GM21619 (cell line): ENCODE data around the gene SUN5.
"Not testable (repeated sequence)": the region's sequence is repeated elsewhere in the genome, so short reads cannot be mapped to it uniquely, and the experiment has no call there.

ENCODE experiments used
- ATAC-seq: cut with Tn5 transposase; IDR thresholded peaks from one replicate; pipeline ENCODE4 v1.9.1; 2021; ENCODE audit not compliant: unreplicated experiment

The SUN5 gene, protein sequence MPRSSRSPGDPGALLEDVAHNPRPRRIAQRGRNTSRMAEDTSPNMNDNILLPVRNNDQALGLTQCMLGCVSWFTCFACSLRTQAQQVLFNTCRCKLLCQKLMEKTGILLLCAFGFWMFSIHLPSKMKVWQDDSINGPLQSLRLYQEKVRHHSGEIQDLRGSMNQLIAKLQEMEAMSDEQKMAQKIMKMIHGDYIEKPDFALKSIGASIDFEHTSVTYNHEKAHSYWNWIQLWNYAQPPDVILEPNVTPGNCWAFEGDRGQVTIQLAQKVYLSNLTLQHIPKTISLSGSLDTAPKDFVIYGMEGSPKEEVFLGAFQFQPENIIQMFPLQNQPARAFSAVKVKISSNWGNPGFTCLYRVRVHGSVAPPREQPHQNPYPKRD

DNA sequence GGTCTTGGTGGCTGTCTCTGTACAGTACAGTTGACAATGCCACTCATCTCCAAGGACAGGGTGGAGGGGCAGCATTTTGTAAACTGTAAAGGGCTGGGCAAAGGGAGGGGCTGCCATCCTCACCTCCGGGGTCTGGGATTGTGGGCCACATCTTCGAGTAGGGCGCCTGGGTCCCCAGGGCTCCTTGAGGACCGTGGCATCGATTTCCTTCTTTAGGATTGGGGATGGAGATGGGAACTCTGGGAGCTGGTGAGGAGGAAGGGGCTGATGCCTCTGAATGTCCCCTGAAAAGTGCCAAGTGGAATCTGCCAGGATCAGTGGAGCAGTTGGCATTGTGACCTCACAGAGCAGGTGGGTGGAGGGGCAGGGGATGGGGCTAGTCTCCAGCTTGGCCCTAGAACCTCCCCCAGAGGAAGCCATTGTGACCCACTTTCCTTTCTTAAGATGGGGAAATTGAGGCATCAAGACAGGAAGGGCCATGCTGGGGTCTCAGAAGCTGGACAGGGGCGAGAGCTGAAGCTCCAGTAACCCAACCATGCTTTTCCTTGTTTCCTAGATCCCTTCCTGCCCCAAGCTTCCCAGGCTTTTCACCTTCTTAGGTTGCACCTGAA is at the start of gene SUN5:
Gene SUN5 (minus strand): TSS at position 293 of the 611 bp plus-strand sequence. CDS start 93 bp downstream, at position 200.
- ATAC-seq: no peak

DNA sequence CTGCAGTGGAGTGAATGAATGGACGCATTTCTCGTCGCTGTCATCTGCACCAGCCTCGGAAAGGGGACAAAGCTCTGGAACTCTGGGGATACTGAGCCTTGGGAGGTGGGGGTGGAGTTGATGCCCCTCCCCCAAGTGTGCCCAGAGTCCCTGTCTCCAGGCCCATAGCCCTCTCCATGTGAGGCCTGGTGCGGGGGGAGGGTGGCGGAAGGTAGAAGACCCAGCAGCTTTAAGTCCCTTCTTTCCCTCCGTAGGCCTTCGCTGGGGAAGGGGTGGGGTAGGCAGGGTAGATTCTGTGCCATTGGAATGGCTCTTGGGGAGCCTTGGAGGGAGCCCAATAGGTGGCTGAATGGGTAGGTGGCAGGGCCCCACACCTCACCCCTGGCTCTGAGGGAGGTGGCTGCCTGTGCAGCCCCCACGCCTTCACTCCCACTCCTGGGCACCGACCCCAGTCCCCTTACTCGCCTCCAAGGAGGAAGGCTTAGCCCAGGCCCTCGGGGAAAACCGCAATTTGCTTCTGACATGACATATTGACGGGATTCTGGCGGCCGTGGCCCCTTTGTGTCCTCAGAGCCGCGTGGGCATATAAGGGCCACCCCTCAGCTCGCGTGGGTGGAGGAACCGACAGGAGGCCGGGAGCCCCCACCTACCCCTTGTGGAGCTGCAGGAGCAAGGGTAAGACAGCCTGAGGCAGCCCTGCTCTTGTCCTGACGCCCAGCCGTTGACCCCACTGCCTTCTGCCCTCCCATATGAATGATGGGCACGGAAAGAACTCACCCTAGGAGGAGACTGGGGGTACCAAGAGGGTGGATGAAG is 49.3 kb upstream of the SUN5 start, which contains the start of gene BPIFB3:
Gene BPIFB3 (plus strand): TSS at position 613 of the 816 bp plus-strand sequence. CDS start 1,533 bp downstream, outside the sequence.
- no peak for ATAC-seq

DNA sequence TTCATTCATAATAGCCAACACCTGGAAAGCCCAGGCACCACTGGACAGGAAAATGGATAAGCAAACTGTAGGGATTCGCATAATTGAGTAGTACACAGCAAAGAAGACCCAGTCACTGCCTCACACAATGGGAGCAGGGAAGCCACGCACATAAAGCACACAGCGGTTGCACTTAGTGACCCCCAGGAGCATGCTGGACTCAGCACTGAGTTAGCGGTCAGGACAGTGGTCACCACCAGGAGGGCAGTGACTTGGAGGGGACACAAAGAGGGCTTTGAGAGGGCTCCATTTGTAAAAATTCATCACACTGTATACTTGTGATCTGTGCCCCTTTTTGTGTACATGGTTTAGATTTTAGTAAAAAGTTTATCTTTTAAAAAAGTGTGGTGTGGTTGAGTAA is 47.1 kb upstream of the SUN5 start:
- no peak for ATAC-seq

DNA sequence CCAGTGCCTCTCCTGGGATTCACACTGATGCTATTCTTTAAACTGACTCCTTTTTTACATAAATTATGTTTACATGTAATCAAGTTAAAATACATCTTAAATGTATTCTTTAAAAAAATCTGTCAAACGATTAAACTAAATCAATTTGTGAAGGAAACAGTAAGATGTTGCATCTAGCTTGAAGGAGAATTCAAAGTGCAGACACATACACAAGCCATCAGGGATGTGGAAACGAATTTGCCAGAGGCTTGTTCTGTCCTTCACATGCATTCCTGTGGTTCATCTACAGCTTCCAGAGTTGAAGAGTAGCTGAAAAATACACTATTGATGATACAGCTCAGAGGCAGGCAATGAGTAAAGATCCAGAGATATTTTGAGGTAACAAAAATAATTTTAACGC is 42.2 kb upstream of the SUN5 start:
- ATAC-seq: no peak

DNA sequence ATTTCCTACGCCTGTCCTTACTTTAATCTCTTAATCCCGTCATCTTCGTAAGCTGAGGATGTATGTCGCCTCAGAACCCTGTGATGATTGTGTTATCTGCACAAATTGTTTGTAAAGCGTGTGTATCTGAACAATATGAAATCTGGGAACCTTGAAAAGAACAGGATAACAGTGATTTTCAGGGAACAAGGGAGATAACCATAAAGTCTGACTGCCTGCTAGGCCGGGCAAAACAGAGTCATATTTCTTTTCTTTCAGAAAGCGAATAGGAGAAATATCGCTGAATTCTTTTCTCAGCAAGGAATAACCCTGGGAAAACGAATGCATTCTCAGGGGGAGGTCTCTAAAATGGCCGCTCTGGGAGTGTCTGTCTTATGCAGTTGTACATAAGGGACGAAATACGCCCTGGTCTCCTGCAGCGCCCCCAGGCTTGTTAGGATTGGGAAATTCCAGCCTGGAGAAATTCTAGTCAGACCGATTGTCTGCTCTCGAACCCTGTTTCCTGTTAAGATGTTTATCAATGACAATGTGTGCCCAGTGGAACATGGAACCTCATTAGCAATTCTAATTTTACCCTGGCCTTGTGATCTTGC is 41.0 kb upstream of the SUN5 start:
- ATAC-seq: not testable (repeated sequence)

DNA sequence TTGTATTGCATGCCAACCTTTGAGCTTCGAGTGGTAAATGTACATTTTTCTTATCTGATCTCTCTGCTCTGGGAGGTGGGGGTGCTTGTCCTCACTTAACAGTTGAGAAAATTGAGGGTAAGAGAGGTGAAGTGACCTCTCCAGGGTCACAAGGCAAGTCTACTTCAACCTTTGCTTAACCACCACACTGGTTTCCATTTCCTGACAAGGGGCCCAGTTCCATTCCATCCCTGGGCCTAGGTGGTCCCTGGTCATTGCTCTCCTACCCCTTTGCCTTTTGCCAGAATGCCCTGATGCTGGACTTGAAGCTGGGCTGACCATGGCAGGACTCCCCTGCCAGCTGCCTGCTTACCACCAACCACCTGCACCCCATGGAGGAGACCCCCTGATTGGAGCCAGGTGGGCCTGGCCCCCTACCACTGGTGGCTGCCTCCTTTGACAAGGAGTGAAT is 39.5 kb upstream of the SUN5 start:
- ATAC-seq: no peak

DNA sequence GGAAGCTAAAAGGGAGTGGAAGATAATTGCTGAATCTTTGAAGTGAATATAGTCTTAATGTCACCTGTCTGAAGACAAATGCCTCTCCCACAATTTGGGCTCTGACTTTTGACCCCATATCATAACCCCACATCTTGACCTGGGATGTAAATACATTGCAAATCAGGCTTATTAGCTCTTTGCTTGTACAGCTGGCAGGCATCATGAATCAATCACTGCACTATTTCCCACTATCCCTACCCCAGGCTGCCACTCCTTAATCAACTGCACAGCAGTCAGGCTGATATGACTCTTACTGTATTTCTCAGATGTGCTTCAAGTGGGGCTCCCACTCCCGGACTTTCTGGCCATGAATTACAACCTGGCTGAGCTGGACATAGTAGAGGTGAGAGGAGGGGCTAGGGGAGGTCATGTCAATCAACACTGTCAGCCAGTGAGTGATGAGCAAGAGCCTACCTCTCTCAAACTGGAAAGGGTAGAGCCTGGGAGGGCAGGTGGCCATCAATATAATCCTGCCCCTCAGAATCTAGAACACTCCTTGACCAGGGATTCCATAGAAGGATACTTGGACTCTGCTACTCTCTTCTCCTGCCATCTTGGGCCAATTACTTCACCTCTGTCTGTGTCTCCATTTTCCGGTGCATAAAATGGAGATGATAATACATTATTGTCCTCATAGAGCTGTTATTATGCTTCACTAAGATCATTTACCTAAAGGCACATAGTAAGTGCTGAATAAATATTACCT is 38.9 kb upstream of the SUN5 start:
- ATAC-seq: no peak

DNA sequence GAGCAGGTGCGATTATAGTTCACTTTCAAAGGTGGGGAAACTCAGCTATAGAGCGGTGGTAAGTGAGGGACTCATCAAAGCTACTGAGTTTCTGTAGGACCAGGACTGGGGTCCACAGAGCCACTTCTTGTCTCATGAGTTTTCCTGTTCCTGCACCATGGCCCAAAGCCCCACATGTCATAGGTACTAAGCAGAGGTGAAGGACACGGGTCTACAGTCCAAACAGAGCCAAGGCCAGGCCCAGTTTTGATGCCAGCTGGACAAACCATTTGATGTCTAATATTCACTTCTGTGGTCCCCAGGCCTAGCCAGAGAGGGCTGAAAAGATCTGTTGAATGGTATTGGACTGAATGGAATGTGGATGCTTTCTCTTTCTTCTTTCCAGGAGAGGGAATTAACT is 38.2 kb upstream of the SUN5 start:
- ATAC-seq: no peak

DNA sequence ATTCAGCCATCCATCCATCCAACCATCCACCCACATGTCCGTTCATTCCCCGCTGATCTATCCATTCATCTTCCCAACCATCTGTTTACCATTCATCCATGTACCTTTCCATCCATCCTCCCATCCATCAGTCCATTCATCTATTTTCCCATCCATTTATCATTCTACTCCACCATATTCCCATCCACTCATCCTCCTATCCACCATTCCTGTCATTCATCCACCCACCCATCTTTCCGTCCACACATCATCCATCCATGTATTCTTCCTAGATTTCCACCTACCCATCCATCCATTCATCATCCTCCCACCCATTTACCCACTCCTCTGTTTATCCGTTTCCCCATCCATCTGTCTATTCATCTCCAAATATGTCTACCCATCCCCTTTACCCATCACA is 34.0 kb upstream of the SUN5 start:
- ATAC-seq: no peak

DNA sequence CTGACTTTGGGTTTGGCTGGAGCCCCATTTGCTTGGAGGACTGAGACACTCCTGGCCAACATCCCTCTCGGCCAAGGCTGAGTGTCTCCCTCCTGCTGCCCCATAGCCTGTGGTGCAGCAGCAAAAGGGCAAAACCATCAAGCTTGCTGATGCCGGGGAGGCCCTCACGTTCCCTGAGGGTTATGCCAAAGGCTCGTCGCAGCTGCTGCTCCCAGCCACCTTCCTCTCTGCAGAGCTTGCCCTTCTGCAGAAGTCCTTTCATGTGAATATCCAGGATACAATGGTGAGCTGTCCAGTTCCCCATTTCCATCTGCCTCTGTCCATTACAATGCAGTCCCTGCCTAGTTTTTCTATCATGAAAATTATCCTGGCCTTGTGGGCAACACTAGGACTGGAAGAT is 33.2 kb upstream of the SUN5 start:
- ATAC-seq: no peak

DNA sequence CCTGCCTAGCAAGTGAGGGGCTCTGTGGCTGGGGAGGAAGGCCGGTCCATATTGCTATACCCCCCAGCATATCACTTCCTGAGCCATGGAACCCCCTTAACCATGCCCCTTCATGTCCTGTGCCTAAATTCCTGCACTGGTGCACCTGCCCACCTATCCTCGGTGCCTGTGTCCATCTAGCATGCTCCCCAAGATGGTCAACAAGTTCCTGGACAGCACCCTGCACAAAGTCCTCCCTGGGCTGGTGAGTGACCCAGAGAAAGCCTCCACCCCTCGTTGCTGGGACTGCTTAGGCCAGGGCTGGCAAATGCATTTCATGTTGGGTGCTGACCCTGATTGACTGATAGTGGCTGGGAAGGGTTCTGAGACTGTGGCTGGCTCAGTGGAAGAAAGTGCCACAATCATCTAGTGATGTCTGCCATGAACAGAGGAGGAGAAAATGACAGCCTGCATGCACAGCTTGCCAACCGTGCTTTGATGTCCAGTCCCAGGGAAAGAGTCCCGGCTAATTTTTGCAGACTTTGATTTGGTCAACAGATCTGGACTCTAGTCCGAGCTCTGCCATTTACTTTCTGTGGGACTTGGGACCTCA is 30.8 kb upstream of the SUN5 start:
- no peak for ATAC-seq

DNA sequence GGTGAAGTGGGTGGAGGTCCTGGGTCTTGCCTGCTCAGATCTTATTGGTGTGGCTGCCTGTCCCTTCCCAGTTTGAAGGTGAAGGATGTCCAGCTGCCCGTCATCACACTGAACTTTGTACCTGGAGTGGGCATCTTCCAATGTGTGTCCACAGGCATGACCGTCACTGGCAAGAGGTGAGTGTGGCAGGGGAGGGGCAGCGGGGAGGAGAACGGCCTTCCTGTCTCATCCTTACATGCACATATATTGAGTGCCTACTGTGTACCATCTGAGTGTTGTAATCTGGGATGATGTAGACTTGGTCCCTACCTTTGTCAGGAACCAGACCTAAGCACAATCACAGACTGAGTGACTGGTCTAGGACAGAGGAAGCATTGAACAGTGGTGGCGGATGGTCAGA is 29.9 kb upstream of the SUN5 start:
- ATAC-seq: no peak

DNA sequence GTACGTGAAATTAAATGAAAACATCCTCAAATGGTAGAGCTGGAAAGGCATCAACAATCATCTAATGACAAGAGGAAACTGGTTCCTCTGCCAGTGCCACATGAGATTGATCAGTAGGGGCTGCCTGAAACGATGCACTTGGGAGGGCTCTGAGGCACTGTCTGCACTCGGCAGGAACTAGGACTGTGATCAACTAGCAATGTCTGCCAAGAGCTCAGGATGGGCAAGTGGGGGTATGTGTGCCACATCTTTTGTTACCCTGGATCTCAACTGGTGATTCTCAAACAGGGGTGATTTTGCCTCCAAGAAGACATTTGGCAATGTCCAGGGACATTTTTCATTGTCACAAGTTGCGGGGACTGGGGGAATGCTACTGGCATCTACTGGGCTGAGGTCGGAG is 29.1 kb upstream of the SUN5 start:
- no peak for ATAC-seq

DNA sequence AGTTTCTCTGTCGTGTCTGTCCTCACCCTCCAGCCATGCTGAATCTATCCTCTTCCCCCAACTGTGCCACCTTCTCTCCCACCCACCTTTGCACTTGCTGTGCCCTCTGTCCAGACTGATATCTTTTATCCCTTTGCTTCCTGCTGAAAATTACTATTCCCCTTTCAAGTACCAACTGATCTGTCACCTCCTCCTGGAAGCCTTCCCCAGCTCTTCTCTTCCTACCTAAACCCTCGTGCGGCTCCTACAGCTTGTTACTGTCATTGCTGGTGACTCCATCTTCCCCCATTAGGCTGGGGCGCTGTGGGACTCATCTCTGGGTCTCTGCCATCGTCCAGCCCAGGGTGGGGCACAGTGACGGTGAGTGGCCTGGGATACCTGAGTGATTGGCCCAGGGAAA is 28.3 kb upstream of the SUN5 start:
- no peak for ATAC-seq

DNA sequence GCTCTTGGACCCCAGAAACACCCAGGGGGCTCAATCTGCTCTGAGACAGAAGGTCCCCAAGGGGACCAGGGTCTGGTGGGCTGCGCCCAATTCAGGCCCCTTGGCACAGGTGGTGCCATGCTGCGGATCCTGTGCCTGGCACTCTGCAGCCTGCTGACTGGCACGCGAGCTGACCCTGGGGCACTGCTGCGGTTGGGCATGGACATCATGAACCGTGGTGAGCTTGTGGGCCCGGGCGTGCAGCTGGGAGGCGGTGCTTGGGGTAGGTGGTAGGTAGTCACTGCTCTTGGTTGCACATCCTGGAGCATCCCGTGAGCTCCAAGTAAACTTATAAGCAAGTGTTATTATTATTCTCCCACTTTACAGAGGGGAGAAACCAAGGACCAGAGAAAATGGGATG is 27.3 kb upstream of the SUN5 start, which contains the start of gene BPIFB6:
Gene BPIFB6 (plus strand): TSS at position 118 of the 400 bp plus-strand sequence. CDS start 0 bp downstream, at position 118.
- no peak for ATAC-seq

DNA sequence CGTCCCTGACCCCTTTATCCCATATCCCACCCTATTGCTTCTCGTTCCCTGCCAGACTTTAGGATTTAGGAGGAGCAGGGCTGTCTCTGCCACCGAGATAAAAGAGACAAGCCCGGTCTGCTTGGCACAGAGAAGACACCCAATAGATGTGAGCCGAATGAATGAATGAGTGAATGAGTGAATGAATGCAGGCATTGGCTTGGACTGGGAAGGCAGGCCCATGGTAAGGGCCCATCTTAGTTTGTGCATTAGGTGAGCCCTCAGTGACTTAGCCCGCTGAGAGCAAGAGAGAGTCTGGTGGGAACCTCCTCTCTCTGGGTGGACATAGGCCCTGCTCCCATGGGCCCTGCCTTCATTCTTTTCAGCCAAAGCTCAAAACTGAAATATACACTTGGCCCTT is 26.3 kb upstream of the SUN5 start:
- no peak for ATAC-seq

DNA sequence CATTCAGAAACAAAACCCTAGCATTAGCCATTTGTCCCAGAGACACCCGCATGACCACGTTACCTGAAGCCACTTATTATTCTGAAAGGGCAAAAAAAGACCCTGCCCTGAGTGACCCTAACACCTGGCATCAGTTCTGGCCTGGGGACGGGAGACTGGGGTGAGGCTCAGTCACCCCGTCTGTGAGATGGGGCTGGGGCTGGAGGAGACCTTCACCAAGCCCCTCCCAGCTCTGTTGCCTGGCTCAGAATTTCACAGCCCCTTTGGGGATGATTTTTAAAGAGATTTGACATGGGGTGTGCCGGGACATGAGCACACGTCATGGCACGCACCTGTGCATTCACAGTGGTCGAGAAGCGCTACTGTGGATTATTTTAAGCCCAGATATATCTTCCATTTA is 25.8 kb upstream of the SUN5 start:
- ATAC-seq: no peak

DNA sequence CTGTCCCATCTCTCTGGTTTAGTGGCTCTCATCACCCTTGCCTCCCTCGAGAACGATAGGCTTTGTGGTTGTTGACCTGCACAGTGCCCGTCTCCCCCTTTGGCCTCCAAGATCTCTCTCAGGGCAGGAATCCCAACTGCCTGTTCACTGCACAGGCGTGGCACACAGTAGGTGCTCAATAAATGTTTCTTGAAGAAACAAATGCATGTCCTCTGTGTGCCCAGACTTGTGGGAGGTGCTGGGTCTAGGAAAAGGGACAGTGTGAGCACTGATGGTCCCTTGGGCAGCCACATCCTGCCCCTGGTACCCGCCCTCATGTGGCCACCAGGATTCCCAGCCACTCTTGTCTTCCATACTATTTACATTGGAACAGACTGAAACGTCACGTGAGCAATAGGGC is 24.6 kb upstream of the SUN5 start:
- ATAC-seq: no peak

DNA sequence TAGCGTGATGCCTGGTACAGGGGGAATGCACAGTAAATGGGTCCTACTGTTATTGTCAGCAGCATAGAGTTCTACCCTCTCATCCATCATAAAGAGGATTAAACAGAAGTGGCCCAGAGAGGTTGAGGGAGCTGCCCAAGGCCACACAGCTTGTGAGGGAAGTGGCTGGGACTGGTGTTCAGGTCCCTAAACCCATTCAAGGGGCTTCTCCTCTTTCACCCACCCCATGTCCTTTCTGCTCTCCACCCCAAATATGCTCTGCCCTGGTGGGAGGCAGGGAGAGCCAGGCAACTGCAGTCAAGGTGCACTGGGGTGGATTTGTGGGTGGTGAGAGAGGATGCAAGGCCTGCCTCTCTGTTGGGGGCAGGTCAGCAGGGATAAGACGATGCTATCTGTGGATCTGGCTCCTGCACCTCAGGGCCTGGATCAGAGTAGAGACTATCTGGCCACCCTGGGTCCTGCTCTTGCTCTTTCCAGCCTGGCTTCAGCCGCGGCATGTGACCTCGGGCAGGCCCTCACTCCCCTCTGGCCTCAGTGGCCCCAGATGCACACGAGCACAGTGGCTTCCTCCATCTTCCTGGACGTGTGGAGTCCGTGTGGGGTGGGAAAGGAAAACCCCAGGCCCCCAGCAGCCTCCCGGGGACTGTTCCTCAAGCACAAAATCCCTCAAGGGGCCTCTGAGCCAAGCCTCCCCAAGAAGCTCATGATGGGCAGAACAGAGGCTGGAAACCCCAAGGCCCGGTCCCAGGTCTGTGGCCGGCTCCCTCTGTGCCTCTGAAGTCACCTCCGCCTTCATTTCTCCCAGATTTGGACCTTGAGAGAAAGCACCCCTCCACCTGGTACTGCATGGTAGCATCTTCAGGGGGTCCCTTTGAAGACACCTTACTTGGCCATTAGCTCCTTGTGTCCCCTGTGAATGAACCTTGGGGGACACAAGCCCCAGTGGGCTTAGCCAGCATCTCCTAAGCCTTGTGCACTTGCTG is 23.8 kb upstream of the SUN5 start:
- no peak for ATAC-seq
